ENCODE results near the gene RPH3AL. TPM values are rescaled to one million over a fixed set of nuclear protein-coding genes. Genes with fewer than 3 reads are reported as not detected.

The RPH3AL gene
- total and polyA plus RNA-seq, 10 of the 15 experiments (the other 5 are each of a cell fraction or from before 2014, with no cell fraction given): 0.04 to 1.2 (median 0.47) TPM; not detected in 2

DNA sequence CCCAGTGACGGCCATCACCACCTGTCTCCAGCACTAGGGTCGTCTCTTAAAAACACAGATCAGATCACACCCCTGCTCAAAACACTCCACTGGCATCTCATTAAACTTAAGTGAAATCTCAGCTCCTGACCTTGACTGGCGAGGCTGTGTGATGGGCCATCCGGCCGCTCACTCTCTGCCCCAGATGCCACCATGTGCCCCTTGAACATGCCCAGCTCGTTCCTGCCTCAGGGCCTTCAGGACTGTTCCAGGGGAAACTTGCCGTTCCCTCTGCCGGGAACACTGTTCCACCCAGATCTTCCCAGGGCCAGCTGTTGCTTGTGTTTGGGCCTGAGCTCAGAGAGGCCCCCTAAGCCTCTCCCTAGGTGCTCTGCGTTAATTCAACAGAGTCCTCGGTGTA lies 39.4 kb downstream of the RPH3AL start (continued):
- TF ChIP-seq, protein P1, sequence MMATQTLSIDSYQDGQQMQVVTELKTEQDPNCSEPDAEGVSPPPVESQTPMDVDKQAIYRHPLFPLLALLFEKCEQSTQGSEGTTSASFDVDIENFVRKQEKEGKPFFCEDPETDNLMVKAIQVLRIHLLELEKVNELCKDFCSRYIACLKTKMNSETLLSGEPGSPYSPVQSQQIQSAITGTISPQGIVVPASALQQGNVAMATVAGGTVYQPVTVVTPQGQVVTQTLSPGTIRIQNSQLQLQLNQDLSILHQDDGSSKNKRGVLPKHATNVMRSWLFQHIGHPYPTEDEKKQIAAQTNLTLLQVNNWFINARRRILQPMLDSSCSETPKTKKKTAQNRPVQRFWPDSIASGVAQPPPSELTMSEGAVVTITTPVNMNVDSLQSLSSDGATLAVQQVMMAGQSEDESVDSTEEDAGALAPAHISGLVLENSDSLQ (IDR thresholded peaks at IDR 0.05): no peak
- TF ChIP-seq TARDBP (IDR thresholded peaks at IDR 0.05; ENCODE audit: borderline replicate concordance) (no peak), TCF3 (IDR thresholded peaks at IDR 0.05; ENCODE audit: borderline replicate concordance, insufficient read depth, low read depth, low read length) (no peak), SP1 (IDR thresholded peaks at IDR 0.05; ENCODE audit: low read depth, low read length) (no peak)
- TF ChIP-seq, protein P2, sequence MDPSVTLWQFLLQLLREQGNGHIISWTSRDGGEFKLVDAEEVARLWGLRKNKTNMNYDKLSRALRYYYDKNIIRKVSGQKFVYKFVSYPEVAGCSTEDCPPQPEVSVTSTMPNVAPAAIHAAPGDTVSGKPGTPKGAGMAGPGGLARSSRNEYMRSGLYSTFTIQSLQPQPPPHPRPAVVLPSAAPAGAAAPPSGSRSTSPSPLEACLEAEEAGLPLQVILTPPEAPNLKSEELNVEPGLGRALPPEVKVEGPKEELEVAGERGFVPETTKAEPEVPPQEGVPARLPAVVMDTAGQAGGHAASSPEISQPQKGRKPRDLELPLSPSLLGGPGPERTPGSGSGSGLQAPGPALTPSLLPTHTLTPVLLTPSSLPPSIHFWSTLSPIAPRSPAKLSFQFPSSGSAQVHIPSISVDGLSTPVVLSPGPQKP (IDR thresholded peaks at IDR 0.05; ENCODE audit: low read depth, low read length): no peak
- TF ChIP-seq, protein P3, sequence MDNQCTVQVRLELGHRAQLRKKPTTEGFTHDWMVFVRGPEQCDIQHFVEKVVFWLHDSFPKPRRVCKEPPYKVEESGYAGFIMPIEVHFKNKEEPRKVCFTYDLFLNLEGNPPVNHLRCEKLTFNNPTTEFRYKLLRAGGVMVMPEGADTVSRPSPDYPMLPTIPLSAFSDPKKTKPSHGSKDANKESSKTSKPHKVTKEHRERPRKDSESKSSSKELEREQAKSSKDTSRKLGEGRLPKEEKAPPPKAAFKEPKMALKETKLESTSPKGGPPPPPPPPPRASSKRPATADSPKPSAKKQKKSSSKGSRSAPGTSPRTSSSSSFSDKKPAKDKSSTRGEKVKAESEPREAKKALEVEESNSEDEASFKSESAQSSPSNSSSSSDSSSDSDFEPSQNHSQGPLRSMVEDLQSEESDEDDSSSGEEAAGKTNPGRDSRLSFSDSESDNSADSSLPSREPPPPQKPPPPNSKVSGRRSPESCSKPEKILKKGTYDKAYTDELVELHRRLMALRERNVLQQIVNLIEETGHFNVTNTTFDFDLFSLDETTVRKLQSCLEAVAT (IDR thresholded peaks at IDR 0.05): no peak

DNA sequence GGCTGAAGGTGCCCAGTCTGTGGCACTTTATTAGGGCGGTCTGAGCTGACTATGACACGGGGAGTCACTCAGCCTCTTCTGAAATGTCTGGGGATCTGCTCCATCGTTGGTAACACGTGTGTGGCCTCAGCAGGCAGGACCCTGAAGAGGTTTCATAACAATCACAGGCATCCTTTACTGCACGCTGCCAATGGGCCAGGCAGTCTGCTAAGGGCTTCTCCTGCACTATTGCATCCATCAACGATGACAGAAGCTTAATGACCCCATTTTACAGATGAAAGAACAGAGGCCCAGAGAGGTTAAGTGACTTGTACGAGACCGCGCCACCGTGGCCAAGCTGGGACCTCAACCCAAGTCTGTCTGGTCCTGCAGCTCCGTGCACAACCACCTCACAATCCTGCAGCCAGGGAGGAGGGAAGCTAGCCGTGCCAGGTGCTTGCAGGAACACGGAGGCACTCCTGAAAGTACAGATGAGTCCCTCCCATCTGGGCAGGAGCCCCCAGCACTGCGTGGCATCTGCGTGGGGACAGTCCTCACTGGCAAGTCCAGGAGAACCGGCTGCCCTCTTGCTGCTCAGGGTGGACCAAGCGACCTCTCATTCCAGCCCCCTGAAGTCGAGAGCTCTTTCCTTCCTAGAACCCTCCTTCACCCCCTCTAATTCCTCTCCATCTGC lies 40.0 kb downstream of the RPH3AL start:
- Histone ChIP-seq H3K36me3 (ENCODE audit: control insufficient read depth in 2 of 2, insufficient read depth in 2 of 2, low read length in 1 of 2) (no peaks in the 10 kb centered on the region), H3K9ac (ENCODE audit: control insufficient read depth, insufficient read depth, low read length) (no peak overlapping the region), H4K20me1 (ENCODE audit: control insufficient read depth, insufficient read depth) (no peaks in the 10 kb centered on the region), H3K4me2 (ENCODE audit: control insufficient read depth, insufficient read depth) (no peak overlapping the region), H3K4me1 (ENCODE audit: control insufficient read depth, insufficient read depth, low read length) (no peaks in the 10 kb centered on the region), H3K79me2 (ENCODE audit: control insufficient read depth, insufficient read depth, low read length) (no peaks in the 10 kb centered on the region), H3K4me3 (no peak overlapping the region), H3K27ac (ENCODE audit: control insufficient read depth, insufficient read depth) (no peak overlapping the region), H3K27me3 (replicated peaks in 1 of 2; ENCODE audit: control insufficient read depth in 2 of 2, insufficient read depth in 2 of 2, low read length in 1 of 2) (no peaks in the 10 kb centered on the region), H2AFZ (ENCODE audit: control insufficient read depth, low read depth, low read length) (no peak overlapping the region), H3K9me3 (replicated peaks; ENCODE audit: control insufficient read depth, insufficient read depth, low read length) (no peaks in the 10 kb centered on the region; the same call in 2 of the 3 replicates)
- 35% methylated on average over 18 of the region's 18 CpGs for WGBS (ENCODE audit: insufficient coverage, insufficient replicate concordance, low lambda C conversion rate, missing lambda C conversion rate)
- FAIRE-seq (no peak), DNase-seq (ENCODE audit: low read depth, low spot score) (no peak), ATAC-seq (no peak)
- BruUV-seq (replicated peaks): no TSS peak
- POLR2A ChIA-PET: no interaction called here
- CTCF ChIA-PET: no interaction called here
- in situ Hi-C loops (cut with MboI) (loop anchor here (5.0 kb wide), 1 partner anchor 150 kb away; no protein-coding TSS in a partner anchor), intact Hi-C loops (cut with micrococcal nuclease; ENCODE audit: unreplicated experiment) (loop anchor here (5.0 kb wide), 1 partner anchor 150 kb away; no protein-coding TSS in a partner anchor)
- RAD21 ChIA-PET (ENCODE audit: unreplicated experiment): no interaction called here
- SMC1A ChIA-PET (ENCODE audit: uncharacterized antibody, unreplicated experiment): no interaction called here
- TF ChIP-seq RCOR1 (conservative IDR thresholded peaks at IDR 0.05; ENCODE audit: low read depth, low read length) (no peak), CBX3 (IDR thresholded peaks at IDR 0.05; ENCODE audit: borderline replicate concordance, low read depth) (no peak), NR2F1 (conservative IDR thresholded peaks at IDR 0.05) (no peak), WRNIP1 (IDR thresholded peaks at IDR 0.05; ENCODE audit: borderline replicate concordance, low read depth, low read length) (no peak), YY1 (IDR thresholded peaks at IDR 0.05; ENCODE audit: low read depth, low read length) (no peak), ETV6 (conservative IDR thresholded peaks at IDR 0.05 in 1 of 2, IDR thresholded peaks at IDR 0.05 in 1 of 2; ENCODE audit: borderline replicate concordance in 1 of 2, low read depth in 1 of 2) (no peak), NFYB (IDR thresholded peaks at IDR 0.05; ENCODE audit: insufficient read depth, low read depth, low read length) (no peak), NR2C2 (IDR thresholded peaks at IDR 0.05; ENCODE audit: borderline replicate concordance, control insufficient read depth, insufficient read length, low read depth) (no peak)
- TF ChIP-seq, protein P4, sequence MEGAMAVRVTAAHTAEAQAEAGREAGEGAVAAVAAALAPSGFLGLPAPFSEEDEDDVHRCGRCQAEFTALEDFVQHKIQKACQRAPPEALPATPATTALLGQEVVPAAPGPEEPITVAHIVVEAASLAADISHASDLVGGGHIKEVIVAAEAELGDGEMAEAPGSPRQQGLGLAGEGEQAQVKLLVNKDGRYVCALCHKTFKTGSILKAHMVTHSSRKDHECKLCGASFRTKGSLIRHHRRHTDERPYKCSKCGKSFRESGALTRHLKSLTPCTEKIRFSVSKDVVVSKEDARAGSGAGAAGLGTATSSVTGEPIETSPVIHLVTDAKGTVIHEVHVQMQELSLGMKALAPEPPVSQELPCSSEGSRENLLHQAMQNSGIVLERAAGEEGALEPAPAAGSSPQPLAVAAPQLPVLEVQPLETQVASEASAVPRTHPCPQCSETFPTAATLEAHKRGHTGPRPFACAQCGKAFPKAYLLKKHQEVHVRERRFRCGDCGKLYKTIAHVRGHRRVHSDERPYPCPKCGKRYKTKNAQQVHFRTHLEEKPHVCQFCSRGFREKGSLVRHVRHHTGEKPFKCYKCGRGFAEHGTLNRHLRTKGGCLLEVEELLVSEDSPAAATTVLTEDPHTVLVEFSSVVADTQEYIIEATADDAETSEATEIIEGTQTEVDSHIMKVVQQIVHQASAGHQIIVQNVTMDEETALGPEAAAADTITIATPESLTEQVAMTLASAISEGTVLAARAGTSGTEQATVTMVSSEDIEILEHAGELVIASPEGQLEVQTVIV (IDR thresholded peaks at IDR 0.05; ENCODE audit: borderline replicate concordance, partially characterized antibody): no peak
